Measurements from ENCODE around the gene MTUS2. TPM values are rescaled to one million over a fixed set of nuclear protein-coding genes. Genes with fewer than 3 reads are reported as not detected.

The MTUS2 gene
- total RNA-seq, 1 donor from 2014 or later, result 0.90 TPM

DNA sequence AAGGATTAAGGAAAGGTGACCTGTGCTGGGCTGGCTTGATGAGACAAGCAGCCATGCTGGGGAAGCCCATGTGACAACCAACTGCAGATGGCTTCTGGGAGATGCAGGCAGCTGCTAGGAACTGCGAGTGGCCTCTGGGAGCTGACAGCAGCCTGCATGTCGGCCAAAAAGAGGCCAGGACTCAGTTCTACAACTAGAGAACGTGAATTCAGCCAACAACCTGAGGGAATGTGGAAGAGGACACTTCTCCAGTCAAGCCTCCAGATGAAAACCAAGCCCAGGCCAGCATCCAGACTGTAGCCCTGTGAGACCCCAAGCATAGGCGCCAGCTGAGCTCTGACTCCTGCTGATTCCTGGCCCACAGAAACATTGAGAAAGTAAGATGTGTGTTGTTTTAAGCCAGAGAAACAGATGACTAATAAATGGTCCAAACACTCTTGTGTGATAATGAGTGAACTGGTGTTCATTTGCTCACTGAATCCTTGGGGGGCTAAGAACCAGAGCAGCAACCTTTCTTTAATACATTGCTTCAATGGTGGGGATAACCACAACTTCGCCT is 730.4 kb downstream of the MTUS2 start:
- Mint-ChIP-seq H3K4me1 (ENCODE audit: unreplicated experiment) (peaks cover 38% of the 10 kb centered on the region), H3K4me3 (ENCODE audit: unreplicated experiment) (no peak overlapping the region), H3K36me3 (ENCODE audit: low read depth, unreplicated experiment) (peaks cover 5% of the 10 kb centered on the region), H3K9me3 (ENCODE audit: unreplicated experiment) (no peaks in the 10 kb centered on the region), H3K27me3 (ENCODE audit: unreplicated experiment) (peaks cover 2% of the 10 kb centered on the region), H3K27ac (ENCODE audit: unreplicated experiment) (no peak overlapping the region)
- no peak for DNase-seq (ENCODE audit: low spot score)
- TF ChIP-seq, protein P1, sequence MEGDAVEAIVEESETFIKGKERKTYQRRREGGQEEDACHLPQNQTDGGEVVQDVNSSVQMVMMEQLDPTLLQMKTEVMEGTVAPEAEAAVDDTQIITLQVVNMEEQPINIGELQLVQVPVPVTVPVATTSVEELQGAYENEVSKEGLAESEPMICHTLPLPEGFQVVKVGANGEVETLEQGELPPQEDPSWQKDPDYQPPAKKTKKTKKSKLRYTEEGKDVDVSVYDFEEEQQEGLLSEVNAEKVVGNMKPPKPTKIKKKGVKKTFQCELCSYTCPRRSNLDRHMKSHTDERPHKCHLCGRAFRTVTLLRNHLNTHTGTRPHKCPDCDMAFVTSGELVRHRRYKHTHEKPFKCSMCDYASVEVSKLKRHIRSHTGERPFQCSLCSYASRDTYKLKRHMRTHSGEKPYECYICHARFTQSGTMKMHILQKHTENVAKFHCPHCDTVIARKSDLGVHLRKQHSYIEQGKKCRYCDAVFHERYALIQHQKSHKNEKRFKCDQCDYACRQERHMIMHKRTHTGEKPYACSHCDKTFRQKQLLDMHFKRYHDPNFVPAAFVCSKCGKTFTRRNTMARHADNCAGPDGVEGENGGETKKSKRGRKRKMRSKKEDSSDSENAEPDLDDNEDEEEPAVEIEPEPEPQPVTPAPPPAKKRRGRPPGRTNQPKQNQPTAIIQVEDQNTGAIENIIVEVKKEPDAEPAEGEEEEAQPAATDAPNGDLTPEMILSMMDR (IDR thresholded peaks at IDR 0.05; ENCODE audit: unreplicated experiment), result no peak

DNA sequence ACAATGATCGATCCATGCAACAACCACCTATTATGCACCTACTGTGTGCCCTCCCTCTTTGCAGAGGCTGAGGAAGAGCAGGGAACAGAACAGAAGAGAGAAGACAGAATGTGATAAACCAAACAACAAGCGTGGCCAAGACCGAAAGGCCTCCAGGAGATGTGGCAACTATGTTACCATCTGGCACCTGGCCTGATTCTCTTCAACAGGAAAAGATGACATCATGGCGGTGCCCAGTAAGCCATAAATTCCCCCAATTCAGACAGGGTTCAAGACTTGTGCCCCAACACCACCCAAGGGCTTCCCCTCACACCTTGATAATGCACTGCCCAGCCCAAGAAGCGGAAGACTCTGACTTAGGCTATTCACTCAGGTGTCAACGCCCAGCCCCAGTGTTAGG is 731.1 kb downstream of the MTUS2 start:
- Mint-ChIP-seq H3K9me3 (ENCODE audit: unreplicated experiment) (no peaks in the 10 kb centered on the region), H3K4me1 (ENCODE audit: unreplicated experiment) (peaks cover 30% of the 10 kb centered on the region), H3K4me3 (ENCODE audit: unreplicated experiment) (no peak overlapping the region), H3K27me3 (ENCODE audit: unreplicated experiment) (peaks cover 2% of the 10 kb centered on the region), H3K27ac (ENCODE audit: unreplicated experiment) (no peak overlapping the region), H3K36me3 (ENCODE audit: low read depth, unreplicated experiment) (peaks cover 5% of the 10 kb centered on the region)
- TF ChIP-seq, protein P1 (IDR thresholded peaks at IDR 0.05; ENCODE audit: unreplicated experiment), result no peak
- DNase-seq (ENCODE audit: low spot score), result no peak

Other genes starting within 250 kb of the MTUS2 start
- gene POMP, start 161.2 kb upstream of the MTUS2 start, total RNA-seq (ENCODE audit: unreplicated experiment), result 108 TPM
- gene SLC46A3, start 101.4 kb upstream of the MTUS2 start, total RNA-seq (ENCODE audit: unreplicated experiment), result 7.7 TPM